NCI-H2081 treated with DMSO at 0.1 percent for 48 hours (cell line): Measurements from ENCODE around the gene TRPV4.
"Not testable (repeated sequence)": the region's sequence is repeated elsewhere in the genome, so short reads cannot be mapped to it uniquely, and the experiment has no call there.

Experiments used
- DNase-seq: peaks from one replicate; lab custom pipeline; 2025; lab: John Stamatoyannopoulos, UW

Gene TRPV4

DNA sequence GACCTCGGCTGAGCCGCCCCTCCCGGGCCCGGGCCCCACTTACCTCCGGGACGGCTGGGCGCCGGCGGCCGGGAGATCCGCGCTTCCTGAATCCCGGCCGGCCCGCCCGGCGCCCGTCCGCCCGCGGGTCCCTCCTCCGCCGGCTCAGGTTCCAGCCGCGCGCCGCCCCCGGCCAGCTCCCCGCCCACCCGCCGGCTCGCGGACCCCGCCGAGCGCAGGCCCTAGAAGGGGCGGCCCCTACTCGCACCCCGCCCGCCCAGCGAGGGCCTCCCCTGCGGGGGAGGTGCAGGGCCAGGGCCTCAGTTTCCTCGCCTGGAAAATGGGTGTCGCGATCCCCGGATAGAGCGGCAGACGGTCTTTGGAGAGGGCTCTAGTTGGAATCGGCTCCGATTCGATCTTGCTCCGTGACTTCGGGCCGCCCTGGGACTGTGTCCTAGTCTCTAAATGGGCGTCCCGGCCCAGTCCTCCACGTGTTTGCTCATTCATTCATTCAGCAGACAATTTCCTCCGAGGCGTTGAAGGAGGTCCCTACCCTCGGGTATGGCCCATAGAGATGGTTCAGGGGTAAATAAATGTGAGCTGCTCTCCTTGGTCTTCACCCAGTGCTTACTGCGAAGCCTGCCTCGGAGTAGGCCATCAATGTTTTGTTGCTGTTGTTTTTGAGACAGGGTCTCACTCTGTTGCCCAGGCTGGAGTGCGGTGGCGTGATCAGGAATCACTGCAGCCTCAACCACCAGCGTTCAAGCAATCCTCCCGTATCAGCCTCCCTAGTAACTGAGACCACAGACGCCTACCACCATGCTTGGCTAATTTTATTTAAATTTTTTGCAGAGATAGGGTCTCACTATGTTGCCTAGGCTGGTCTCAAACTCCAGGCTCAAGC, at the start of gene TRPV4:
TRPV4 (minus strand) TSS at position 92 of the 883 bp plus-strand sequence. CDS start 18,602 bp downstream, outside the sequence.
- no peak for DNase-seq

DNA sequence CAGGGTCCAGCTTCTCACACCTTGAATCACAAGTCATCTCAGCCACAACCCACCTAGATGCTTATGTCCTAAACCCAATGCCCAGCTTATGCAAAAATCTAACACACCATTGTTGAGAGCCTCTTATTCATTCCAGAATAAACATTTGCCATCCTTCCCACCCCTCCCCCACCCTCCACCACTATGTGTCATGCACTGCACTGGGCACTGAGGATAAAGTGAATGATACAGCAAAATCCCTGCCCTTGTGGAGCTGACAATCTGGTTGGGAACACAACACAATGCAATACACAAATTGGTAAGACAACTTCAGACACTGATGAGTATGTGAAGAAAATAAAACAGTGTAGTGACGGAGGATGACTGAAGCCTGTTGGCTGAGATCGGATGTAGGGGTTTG, 48.6 kb upstream of the TRPV4 start:
- no peak for DNase-seq

DNA sequence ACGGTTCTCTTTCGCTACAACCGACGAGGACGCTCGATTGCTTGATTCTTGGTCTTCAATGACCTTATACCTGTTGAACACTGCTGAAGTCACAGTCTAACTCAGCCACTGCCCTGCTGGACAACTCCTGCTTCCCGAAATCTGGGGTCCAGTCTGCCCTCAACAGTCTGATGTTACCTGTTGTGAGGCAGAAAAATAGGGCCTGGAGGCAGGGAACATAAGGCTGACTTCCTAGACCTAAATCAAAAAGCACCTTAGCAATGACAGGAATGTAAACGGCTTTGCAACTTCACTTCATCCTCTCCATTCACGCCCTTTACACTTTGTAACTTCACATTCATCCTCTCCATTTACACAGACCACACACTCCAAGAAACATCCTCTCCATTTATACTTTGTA, 47.7 kb upstream of the TRPV4 start:
- no peak for DNase-seq

DNA sequence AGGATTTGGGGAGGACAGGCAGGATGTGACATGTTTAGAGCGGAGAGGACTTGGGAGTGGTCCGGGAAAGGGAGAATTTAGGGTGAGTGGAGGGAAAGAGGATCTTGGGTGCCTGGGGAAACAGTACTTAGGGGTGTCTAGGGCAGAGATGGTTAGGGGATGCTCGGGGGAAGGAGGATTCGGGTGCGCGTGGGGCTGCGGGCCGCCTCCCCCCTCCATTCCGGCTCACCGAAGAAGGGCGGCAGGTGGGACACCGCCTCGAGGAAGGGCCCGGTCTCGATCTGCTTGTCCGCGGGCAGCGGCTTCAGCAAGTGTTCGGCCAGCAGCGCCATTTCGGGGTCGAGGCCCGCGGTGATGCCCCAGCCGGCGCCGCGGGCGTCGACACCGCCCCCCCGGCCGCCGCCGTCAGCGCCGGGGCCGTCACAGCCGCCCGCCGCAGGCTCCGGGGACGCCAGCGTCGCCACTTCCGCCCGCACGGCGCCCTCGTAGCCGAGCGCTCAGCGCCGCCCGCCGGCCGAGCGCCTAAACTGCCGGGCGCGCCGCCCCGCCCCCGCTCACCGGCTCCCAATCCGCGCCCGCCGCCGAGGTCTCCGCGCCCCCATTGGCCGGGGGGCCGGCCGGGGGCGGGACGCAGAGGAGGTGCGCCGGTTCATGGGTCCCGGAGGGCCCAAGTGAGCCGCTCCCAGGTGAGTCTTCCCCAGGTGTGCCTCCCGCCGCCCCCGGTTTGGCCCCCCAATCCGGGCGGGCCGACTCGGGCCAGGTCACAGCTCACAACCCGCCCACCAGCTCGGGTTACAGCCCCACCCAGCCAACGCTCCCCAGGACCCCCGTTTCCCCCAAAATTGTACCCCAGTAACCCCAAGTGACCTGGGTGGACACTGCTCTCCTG, 47.1 kb upstream of the TRPV4 start, which contains the start of gene GLTP:
GLTP (minus strand) TSS at position 499 of the 889 bp plus-strand sequence; CDS start at position 332, 167 bp downstream.
- DNase-seq, result peak; percentile 39

DNA sequence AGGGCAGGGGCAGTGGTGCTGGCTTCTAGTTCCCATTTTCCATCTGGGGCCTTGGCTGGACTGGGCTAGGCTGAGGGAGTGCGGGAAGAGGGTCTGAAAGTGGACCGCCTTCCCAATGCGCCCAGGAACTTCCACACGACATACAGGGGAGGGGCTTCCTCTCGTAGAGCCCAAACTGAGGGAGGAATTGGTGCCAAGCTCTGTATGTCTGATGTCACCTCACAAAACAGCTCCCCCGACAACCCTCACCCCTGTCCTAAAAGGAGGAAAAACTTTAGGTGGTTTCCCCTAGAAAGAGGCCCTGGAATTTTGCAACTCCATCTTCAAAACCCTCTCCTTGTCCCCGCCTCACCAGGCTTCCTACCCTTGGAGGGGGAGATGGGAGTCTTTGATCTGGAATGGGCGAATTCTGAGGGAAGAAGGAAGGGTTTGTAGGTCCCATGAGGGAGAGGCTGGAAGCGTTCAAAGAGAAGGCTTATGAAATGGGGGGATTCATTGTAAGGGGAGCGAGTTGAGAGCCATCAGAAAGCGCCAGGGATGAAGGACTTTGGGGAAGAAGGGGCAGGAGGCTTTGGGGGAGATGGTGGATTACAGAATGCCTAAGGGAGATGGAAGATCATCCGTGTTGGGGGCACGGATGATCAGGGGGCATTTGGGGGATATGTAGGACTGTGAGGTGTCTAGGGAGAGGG, 46.3 kb upstream of the TRPV4 start:
- DNase-seq, result no peak

DNA sequence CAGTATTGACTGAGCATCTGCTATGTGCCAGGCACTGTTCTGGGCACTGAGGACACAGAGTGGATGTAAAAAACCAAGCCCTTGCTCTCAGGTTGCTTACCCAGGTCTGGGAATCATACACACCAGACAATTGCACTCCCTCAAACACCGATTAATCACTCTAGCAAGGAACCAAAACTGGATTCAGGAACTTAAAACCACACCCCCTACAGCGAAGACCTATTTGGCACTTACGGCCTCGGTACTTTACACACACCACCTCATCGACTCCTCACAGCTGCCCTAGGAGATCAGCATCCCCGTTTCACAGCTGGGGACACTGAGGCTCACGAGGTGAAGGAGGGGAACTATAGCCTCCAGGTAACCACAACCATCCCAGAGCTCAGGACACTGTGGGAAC, 45.6 kb upstream of the TRPV4 start:
- DNase-seq, result no peak

DNA sequence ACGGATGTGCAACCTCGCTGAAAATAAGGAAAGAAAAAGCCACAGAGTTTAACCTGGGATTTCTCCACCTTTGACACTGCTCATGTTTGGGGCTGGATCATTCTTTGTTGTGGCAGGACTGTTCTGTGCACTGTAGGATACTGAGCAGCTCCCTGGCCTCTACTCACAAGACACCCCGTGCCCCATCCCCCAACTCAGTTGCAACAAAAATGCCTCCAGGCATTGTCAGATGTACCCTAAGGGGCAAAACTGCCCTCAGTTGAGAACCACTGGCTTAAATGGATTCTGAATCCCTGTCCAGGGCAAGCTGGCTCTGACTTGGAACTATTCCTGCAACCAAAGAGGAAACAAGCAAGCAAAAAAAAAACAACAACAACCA, 45.0 kb upstream of the TRPV4 start:
- DNase-seq, result no peak

DNA sequence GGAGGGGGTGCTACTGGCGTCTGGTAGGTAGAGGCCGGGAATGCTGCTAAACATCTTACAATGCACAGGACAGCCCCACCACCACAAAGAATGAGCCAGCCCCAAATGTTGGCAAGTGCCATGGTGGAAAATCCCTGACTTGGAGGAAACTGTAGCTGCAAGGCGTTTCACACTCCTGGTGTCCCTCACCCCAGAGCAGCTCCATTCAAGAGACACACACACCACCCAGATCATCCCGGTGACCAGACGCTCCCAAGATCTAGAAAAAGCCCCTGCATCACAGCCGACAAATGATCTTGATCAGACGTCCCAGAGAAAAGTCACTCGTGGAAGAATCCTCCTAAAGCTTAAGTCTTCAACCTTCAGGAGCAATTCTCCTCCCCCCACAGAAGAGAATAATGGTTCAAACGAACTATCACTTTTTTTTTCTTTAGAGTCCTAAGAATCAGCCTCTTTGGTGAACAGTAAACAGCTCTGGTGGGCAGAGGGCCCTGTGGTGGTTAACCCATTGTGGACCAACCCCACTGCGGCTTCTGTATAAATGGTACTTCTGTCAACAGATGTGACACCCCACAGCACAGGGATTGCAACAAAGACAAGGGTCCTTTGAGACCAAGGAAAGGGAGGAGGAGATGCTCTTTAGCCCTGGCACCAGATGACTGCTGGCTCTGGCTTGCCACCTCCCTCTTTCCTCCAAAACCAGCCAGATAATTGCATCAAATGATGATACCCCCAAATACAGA, 44.5 kb upstream of the TRPV4 start:
- no peak for DNase-seq

DNA sequence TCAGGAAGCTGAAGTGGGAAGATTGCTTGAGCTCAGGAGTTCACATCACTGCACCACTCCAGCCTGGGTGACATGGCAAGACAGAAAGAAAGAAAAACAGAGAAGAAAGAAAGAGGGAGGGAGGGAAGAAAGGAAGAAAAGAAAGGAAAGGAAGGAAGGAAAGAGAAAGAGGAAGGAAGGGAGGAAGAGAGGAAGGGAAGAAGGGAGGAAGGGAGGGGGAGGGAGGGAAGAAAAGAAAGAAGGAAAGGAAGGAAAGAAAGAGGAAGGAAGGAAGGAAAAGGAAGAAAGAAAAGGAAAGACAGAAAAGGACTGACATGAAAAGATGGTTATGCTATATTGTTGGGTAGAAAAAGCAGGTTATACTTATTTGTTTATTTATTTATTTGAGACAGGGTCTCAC, 43.2 kb upstream of the TRPV4 start:
- DNase-seq, result no peak

DNA sequence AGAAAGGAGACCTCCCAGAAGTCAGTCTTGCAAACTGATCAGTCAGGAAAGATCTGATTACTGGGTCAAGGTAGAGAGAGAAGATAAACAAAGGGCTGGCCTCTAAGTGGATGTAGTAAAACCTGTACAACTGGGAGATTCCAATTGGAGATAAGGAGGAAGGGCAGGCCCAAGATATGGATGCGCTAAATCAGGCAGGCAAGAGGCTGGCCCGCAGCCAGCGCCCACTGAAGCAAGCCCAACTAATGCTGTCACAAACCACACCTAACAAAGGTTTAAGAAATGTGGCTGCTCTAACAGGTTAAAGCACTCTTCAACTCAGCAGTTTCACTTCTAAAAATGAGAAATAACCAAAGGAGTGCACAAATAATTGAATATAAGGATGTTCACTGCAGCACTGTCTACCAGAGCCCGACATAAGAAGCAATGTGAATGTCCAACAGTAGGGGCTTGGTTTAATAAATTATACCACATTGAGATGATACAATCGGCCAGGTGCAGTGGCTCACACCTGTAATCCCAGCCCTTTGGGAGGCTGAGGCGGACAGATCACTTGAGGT, 42.5 kb upstream of the TRPV4 start:
- DNase-seq, result no peak

DNA sequence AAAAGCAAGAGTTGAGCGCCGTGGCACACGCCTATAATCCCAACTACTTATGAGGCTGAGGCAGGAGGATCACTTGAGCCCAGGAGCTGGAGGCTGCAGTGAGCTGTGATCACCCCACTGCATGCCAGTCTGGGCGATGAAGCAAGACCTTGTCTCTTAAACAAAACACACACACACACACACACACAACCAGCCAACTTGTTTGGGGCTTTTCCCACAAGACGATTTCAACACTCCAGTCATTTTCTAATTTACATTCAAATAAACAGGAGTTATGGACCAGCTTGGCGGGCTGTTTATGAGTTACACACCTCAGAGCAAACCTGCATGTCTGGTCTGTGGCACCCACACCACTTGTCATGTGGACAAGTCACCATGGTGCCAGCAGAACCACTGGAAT, 40.5 kb upstream of the TRPV4 start:
- no peak for DNase-seq

DNA sequence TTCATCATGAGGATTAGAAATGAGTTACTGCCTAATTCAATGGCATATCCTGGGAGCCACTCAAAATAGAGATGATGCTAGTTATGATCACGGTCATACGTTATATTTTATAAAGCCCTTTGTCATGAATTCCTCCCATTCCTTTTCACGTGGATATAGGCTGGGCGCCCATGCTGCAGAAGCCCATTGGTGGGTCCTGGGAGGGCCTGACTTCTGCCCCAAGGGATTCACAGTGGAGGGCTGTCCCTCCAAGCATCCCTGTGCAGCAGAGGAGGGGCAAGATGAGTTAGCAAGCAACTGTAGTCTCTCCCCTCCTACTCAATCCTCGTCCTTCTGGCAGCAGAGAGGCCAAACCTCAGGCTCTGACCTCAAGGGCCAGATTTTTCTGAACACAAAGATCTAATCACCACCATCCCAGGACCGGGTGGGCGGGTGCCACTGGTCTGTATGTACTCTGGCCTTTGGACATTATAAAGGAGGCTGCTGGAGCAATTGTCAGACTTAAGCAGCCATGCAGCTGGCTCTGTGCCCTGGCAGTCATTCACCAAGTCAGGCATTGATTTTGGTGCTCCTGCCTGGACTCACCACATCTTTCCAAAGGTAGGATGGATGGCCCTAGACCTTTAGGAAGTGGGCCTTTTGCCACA, 38.6 kb upstream of the TRPV4 start:
- DNase-seq, result no peak

DNA sequence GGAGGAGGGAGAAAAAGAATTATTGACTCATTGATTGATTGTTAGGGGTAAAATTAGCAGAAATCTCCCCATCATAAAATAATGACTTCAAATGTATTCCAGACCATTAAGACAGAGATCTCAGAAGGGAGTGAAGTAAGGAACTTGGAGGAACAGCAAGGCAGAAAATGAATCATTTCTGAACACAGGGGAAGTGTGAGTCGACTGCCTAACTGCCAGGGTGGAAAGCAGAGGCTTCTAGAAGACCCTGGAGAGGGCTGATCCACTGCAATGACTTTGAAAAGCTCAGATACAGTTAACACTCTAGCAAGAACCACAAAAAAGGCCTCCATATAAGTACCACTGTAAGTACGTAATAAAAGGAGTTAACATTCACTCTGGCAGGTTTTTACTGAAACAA, 37.5 kb upstream of the TRPV4 start:
- DNase-seq, result no peak

DNA sequence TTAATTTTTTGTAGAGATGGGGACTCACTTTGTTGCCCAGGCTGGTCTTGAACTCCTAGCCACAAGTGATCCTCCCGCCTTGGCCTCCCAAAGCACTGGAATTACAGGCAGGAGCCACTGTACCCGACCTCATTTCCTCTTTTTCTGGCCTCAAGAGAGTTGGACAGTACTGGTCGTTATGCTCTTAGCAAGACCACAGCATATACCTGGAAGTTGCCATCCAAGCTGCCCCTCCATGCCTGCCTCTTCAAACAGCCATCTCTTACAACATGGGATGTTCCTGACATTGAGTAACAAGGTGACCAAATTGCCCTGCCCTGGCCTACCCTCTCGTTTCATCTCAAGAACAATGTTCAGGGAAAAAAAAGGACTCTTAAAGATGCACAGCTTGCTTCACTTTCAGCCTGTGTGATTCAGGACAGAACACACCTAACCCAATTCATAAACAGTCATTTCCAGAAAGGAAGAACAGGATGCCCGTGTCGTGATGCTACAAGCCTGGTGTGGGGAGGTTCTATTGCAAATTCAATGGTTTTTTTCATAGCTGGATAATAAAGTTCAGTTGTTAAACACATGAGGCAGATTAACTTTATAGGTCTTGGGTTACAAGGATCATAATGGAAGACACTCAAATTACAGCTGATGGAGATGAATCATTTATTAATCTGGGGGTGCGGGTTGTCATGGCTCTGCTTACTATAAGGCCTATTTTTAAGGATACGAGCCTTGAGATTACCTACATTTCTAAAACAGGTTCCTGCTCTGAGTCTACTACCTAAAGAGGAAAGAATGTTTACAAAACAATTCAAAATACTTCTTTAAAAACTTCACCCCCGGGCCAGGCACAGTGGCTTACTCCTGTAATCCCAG, 35.2 kb upstream of the TRPV4 start:
- no peak for DNase-seq

DNA sequence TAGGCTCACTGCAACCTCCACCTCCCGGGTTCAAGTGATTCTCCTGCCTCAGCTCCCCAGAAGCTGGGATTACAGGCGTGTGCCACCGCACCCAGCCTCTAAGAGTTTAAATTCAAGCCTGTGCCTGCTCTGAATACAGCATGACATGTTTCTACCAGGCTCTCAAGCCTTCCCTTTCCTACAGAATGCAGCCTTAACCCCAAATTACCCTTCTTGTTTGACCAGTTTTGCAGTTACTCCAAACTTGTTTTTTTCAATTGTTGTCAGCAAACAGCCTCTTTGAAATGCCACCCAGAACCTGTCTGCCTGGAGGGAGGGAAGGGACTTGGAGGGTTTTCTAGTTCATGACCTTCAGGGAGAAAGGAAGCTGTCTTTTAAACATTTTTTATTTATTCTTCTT, 31.7 kb upstream of the TRPV4 start:
- DNase-seq, result no peak

DNA sequence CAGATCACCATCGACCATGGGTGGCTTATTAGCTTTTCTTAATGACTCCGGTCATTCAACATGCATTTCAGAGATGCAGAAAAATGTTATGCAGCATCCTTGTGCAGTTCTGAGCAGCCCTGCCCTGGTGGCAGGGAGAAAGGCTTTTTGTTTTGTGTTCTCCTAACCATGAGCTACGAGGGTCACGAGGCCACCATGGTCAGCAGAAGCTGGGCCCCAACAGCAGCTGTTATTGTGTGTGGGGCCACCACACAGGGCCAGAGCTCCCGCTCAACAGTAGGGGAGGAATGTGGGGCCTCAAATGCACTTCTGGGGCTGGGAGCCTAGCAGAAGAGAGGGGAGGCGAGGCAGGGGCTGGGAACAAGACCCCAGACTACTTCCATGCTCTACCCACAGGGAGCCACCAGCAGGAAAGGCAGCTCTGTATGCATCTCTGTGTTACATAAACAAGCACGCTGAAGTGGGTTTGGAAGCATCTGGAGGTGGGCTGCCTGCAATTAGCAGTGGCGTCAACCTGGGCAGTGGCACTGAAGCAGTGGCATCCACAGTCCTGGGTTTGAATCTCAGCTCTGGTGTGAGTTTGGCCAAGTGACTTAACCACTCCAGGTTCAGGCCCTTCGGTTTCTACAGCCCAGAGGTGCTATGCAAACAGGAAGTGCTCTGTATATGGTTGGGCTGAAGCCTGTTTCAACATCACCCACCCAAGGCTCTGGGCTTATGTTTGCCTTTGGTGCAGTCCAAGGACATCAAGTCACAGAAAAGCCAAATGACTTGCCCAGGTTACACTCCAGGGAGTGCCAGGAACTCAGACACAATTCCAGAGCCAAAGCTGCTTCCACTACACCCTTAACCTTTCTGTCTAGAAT, 30.9 kb upstream of the TRPV4 start:
- no peak for DNase-seq

DNA sequence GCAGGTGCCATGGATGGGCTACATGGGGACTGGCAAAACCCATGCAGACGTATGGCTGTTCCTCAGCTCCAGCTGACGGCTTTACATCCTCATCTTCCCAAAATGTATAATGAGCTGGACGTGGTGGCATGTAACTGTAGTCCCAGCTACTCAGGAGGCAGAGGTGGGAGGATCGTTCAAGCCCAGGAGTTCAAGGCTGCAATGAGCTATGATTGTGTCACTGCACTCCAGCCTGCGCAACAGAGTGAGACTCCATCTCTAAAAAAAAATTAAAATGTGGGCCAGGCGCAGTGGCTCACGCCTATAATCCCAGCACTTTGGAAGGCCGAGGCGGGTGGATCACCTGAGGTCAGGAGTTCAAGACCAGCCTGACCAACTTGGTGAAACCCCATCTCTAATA, 29.3 kb upstream of the TRPV4 start:
- not testable (repeated sequence) for DNase-seq

DNA sequence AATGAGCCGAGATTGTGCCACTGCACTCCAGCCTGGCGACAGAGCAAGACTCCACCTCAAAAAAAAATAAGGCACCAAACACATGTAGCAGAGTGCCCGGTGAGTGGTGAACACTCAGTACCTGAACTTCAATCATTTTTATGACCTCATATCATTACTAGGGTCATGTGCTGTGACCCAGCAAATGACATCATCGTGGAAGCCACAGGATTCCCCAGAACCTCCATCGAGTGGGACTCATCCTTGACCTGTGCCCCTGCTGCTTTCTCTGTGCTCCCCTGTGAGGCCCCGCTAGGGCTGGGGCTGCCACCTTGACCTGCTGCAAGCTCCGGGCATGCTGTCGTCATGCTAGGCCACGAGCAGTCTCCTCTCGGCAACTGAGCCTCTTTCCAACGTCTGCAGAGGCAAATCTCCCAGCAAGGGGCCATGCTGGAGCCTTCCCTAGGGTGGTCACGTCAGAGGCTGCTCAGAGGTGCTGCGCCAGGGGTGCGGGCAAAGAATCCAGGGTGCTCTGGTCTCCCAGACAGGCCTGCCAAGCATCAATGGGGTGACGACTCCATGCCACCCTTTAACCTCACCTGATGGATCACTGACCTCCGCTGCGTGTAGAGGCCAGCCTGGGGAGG, 28.6 kb upstream of the TRPV4 start:
- no peak for DNase-seq
